ENCODE data around the gene MED12.

The MED12 gene

DNA sequence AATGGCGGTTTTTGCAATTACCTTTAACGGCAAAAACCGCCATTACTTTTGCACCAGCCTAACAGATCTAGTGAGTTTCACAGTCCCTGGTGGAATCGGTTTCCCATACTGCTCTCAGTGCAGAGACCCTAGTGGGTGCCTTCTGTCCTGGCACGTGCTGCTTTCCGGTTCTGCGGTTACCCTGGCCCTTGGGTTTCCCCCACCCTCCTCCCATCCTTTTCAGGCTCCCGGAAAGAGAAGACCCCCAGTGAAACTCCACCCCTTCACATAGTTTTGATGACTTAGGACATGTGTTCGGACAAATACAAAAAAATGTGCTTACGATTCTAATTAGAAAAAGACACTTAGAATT, 63.1 kb downstream of the MED12 start:
- Histone ChIP-seq H3K9me3 (ENCODE audit: low read length) (no peaks in the 10 kb centered on the region), H3K36me3 (ENCODE audit: insufficient read depth, low read length) (no peaks in the 10 kb centered on the region), H3K27me3 (ENCODE audit: control insufficient read depth in 1 of 2, insufficient read depth in 2 of 2, low read length in 2 of 2) (peaks cover 0 to 5% of the 10 kb centered on the region in 2 donors), H3K4me3 (ENCODE audit: low read depth in 1 of 2, low read length in 2 of 2) (peak overlapping the region; percentile 43 to 60), H3K9ac (ENCODE audit: low read length) (peak overlapping the region; percentile 34), H3K27ac (ENCODE audit: low read depth, low read length) (peak overlapping the region; percentile 76), H3K4me1 (ENCODE audit: insufficient read depth, low read length) (peaks cover 8% of the 10 kb centered on the region)

- Histone ChIP-seq H3K27ac (ENCODE audit: low read depth, low read length) (peak overlapping the region; percentile 76), H3K4me3 (ENCODE audit: low read depth in 1 of 2, low read length in 2 of 2) (peak overlapping the region; percentile 43 to 60), H3K27me3 (ENCODE audit: control insufficient read depth in 1 of 2, insufficient read depth in 2 of 2, low read length in 2 of 2) (peaks cover 0 to 5% of the 10 kb centered on the region in 2 donors), H3K9me3 (ENCODE audit: low read length) (no peaks in the 10 kb centered on the region), H3K4me1 (ENCODE audit: insufficient read depth, low read length) (peaks cover 8% of the 10 kb centered on the region), H3K36me3 (ENCODE audit: insufficient read depth, low read length) (no peaks in the 10 kb centered on the region), H3K9ac (ENCODE audit: low read length) (peak overlapping the region; percentile 34)
These were observed 63.8 kb downstream of the MED12 start for GRCh38 chrX:71181910-71182799.

GRCh38 chrX:71182871-71183270, 64.5 kb downstream of the MED12 start:
- peaks cover 8% of the 10 kb centered on the region for H3K4me1 ChIP-seq (ENCODE audit: insufficient read depth, low read length)
- peak overlapping the region in 1 of 2 donors; percentile 47 for H3K4me3 ChIP-seq (ENCODE audit: low read depth in 1 of 2, low read length in 2 of 2)
- peaks cover 0 to 5% of the 10 kb centered on the region in 2 donors for H3K27me3 ChIP-seq (ENCODE audit: control insufficient read depth in 1 of 2, insufficient read depth in 2 of 2, low read length in 2 of 2)
- H3K27ac ChIP-seq (ENCODE audit: low read depth, low read length): peak overlapping the region; percentile 76
- H3K9me3 ChIP-seq (ENCODE audit: low read length): no peaks in the 10 kb centered on the region
- no peaks in the 10 kb centered on the region for H3K36me3 ChIP-seq (ENCODE audit: insufficient read depth, low read length)
- H3K9ac ChIP-seq (ENCODE audit: low read length): peak overlapping the region; percentile 25

GRCh38 chrX:71183341-71183740, 64.9 kb downstream of the MED12 start:
- Histone ChIP-seq H3K4me3 (ENCODE audit: low read depth in 1 of 2, low read length in 2 of 2) (no peak overlapping the region), H3K27ac (ENCODE audit: low read depth, low read length) (no peak overlapping the region), H3K9ac (ENCODE audit: low read length) (no peak overlapping the region), H3K9me3 (ENCODE audit: low read length) (no peaks in the 10 kb centered on the region), H3K36me3 (ENCODE audit: insufficient read depth, low read length) (no peaks in the 10 kb centered on the region), H3K4me1 (ENCODE audit: insufficient read depth, low read length) (peaks cover 8% of the 10 kb centered on the region), H3K27me3 (ENCODE audit: control insufficient read depth in 1 of 2, insufficient read depth in 2 of 2, low read length in 2 of 2) (peaks cover 0 to 5% of the 10 kb centered on the region in 2 donors)

GRCh38 chrX:71184092-71184491, 65.7 kb downstream of the MED12 start:
- Histone ChIP-seq H3K27me3 (ENCODE audit: control insufficient read depth in 1 of 2, insufficient read depth in 2 of 2, low read length in 2 of 2) (peaks cover 0 to 5% of the 10 kb centered on the region in 2 donors), H3K4me1 (ENCODE audit: insufficient read depth, low read length) (peaks cover 8% of the 10 kb centered on the region), H3K27ac (ENCODE audit: low read depth, low read length) (no peak overlapping the region), H3K4me3 (ENCODE audit: low read depth in 1 of 2, low read length in 2 of 2) (no peak overlapping the region), H3K9me3 (ENCODE audit: low read length) (no peaks in the 10 kb centered on the region), H3K9ac (ENCODE audit: low read length) (no peak overlapping the region), H3K36me3 (ENCODE audit: insufficient read depth, low read length) (no peaks in the 10 kb centered on the region)

- Histone ChIP-seq H3K27ac (ENCODE audit: low read depth, low read length) (no peak overlapping the region), H3K4me1 (ENCODE audit: insufficient read depth, low read length) (peaks cover 8% of the 10 kb centered on the region), H3K27me3 (ENCODE audit: control insufficient read depth in 1 of 2, insufficient read depth in 2 of 2, low read length in 2 of 2) (peaks cover 0 to 5% of the 10 kb centered on the region in 2 donors), H3K9ac (ENCODE audit: low read length) (no peak overlapping the region), H3K9me3 (ENCODE audit: low read length) (no peaks in the 10 kb centered on the region), H3K4me3 (ENCODE audit: low read depth in 1 of 2, low read length in 2 of 2) (no peak overlapping the region), H3K36me3 (ENCODE audit: insufficient read depth, low read length) (no peaks in the 10 kb centered on the region)
These were observed 66.6 kb downstream of the MED12 start for GRCh38 chrX:71184803-71185495.

- Histone ChIP-seq H3K9me3 (ENCODE audit: low read length) (no peaks in the 10 kb centered on the region), H3K4me1 (ENCODE audit: insufficient read depth, low read length) (no peaks in the 10 kb centered on the region), H3K27me3 (ENCODE audit: control insufficient read depth in 1 of 2, insufficient read depth in 2 of 2, low read length in 2 of 2) (no peaks in the 10 kb centered on the region), H3K4me3 (ENCODE audit: low read depth in 1 of 2, low read length in 2 of 2) (no peak overlapping the region), H3K27ac (ENCODE audit: low read depth, low read length) (no peak overlapping the region), H3K9ac (ENCODE audit: low read length) (no peak overlapping the region), H3K36me3 (ENCODE audit: insufficient read depth, low read length) (no peaks in the 10 kb centered on the region)
These were observed 72.9 kb downstream of the MED12 start for GRCh38 chrX:71191248-71191647.

Data from muscle layer of colon (tissue), 2 donors.